Activated CD8-positive, alpha-beta memory T cell treated with anti-CD3 and anti-CD28 coated beads for 48 hours (primary cell): ENCODE measurements around the gene CD8A.
"Not testable (repeated sequence)": the region's sequence is repeated elsewhere in the genome, so short reads cannot be mapped to it uniquely, and the experiment has no call there.

ENCODE experiments used
- DNase-seq, 3 experiments: peaks; one replicate each; pipeline ENCODE4 v3.0.0-alpha.2; 2020; ENCODE audit warnings: low read depth in 2 of 3, low spot score in 2 of 3

CD8A gene

DNA sequence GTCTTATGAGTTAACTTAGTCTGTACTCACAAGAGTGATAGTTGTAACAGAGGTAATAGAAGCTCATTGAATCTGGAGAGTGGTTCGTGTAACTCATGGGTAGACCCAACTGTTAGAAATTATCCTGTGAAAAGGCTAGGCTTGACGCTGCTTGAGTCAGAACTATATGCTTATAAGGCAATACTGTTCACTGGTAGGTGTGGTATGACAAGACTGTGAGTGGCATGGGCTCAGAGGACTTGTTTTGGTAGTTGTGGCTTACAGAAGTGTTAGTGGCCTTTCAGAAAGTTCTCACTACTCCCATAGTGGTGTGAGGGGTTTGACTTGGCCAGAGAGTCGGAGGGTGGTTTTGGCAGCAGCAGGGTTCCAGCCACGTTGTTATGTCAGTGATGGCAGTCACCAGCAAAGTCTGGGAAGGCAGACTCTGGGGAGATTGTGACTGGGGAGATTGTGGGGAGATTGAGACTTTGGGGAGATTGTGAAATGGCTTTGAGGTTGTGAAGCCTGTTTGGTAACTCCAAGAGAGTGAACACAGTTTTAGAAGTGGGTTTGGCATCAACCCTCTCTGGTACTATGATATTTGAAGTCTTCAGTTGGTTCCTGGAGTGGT lies 48.7 kb downstream of the CD8A start:
- not testable (repeated sequence) for DNase-seq

DNA sequence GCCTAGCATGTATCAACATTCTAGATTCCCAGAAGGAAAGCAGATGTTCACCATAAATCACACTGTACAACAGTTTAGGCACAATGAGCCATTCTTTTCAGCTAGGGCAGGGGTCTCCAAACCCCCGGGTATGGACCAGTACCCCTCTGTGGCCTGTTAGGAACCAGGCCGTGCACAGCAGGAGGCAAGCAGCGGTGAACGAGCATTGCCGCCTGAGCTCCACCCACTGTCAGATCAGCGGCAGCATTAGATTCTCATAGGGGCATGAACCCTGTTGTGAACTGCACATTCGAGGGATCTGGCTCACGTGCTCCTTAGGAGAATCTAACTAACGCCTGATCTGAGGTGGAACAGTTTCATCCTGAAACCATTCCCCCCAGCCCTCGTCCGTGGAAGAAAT lies 50.8 kb downstream of the CD8A start:
- not testable (repeated sequence) for DNase-seq

DNA sequence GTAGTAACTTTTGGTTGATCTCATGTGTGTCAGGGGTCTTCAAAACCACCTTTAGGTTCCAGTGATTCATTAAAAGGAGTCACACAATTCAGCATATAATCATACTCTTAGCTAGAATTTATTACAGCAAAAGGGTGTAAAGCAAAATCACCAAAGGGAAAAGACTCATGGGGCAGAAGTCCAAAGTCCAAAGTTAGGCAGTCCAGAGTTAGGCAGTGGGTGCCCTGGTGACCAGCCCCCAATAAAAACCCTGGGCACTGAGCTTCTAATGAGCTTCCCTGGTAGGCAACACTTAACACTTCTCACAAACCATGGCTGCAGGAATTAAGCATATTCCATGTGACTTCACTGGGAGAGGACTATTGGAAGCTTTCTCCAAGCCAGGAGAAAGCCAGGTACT lies 51.2 kb downstream of the CD8A start:
- DNase-seq, result not testable (repeated sequence)

DNA sequence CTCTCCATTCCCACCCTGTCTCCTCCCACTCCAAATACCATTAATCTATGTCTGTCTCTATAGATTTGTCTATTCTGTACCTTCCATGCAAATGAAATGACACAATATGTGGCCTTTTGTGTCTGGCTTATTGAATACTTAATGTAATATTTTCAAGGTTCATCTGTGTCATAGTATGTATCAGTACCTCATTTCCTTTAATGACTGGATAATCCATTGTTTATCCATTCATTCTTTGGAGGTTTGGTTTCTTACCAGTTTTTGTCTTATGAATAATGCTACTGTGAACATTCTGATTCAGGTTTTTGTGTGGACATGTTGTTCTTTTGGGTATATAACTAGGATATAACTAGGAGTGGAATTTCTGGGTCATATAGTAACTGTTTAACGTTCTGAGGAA lies 55.8 kb downstream of the CD8A start:
- DNase-seq, result not testable (repeated sequence)
